Measurements from ENCODE around the gene MTSS2.
A peak's percentile ranks its signal among the peaks of the same experiment; 100 is the strongest.

Gene MTSS2

DNA sequence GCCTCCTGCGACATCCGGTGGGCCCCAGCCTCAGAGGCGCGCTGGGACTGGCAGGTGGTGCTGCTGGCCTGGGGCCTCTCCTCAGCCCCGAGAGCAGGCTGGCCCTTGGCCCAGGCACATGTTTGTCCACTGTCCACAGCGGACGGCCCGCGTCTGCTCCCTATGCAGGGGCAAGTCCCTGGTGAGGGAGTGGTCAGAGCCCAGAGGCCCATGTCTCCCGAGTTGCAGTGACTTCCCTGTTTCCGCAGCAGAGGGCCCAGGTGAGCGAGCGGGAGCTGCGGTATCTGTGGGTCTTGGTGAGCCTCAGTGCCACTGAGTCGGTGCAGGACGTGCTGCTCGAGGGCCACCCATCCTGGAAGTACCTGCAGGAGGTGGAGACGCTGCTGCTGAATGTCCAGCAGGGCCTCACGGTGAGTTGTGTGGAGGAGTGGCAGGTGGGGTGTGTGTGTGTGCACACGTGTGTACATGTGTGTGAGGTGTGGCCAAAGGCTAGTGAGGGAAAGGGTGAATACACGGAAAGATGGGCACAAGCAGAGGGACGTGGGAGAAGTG is 29.1 kb downstream of the MTSS2 start:
- no peak for DNase-seq
- no peak for TF ChIP-seq CTCF (IDR thresholded peaks at IDR 0.05; ENCODE audit: low read depth, low read length)

GRCh38 chr16:70656065-70656711 is 29.7 kb downstream of the MTSS2 start:
- peaks cover 5% of the 10 kb centered on the region for H3K4me1 ChIP-seq
- DNase-seq = no peak
- H3K9me3 ChIP-seq = no peaks in the 10 kb centered on the region

More for the DNA sequence above, 29.1 kb downstream of the MTSS2 start:
- H3K4me1 ChIP-seq = peaks cover 5% of the 10 kb centered on the region
- no peaks in the 10 kb centered on the region for H3K27me3 ChIP-seq
- H3K36me3 ChIP-seq = no peaks in the 10 kb centered on the region
- no peaks in the 10 kb centered on the region for H3K9me3 ChIP-seq
- H3K4me3 ChIP-seq (ENCODE audit: low read depth, low read length) = no peak overlapping the region

DNA sequence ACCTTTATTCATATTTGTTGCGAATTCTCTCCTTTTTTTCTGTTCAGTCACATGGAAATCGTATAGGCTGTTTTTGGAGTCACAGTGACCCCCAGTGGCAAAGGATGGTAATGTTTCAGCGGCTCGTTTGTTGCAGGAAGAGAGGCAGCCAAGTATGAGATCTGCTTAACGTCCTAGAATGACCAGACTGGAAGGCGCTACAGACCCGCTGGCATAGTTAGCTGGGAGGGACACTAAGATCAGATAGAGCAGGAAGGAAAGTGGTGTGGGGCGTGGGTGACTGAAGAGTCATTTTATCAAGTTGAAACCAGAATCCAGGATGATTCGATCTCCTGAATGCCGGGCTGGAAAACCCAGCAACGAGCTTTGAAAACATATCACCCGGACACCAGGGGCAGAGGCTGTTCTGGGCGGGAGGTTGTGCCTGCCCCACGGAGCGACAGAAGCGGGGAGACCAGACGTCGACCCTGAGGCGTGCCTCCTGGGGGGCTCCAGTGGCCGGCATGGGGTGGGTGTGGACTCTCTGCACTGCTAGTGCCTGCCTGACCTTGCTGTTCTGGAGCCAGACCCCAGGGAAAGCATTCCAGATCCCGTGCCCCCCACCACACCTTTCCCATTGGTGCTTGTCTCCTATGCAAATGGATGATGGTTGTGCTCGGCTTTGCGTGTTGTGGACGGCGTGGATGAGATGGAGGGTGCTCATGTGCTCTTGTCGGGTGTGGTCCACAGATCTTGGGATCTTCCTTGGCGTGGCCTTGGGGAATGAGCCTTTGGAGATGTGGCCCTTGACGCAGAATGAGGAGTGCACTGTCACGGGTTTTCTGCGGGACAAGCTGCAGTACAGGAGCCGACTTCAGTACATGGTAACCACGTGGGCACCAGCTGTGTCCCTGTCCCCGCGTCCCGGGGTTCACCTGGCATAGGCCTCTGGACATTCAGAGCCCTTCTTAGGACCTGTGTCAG is 31.8 kb downstream of the MTSS2 start:
- DNase-seq = peak; percentile 81
- H3K27me3 ChIP-seq = no peaks in the 10 kb centered on the region
- TF ChIP-seq CTCF (IDR thresholded peaks at IDR 0.05; ENCODE audit: low read depth, low read length) = peak; percentile 95
- peak overlapping the region; percentile 51 for H3K4me3 ChIP-seq (ENCODE audit: low read depth, low read length)
- no peaks in the 10 kb centered on the region for H3K9me3 ChIP-seq
- H3K36me3 ChIP-seq = no peaks in the 10 kb centered on the region
- peaks cover 5% of the 10 kb centered on the region for H3K4me1 ChIP-seq

More at GRCh38 chr16:70656065-70656711, 29.7 kb downstream of the MTSS2 start:
- Histone ChIP-seq H3K27me3 (no peaks in the 10 kb centered on the region), H3K4me3 (ENCODE audit: low read depth, low read length) (no peak overlapping the region), H3K36me3 (no peaks in the 10 kb centered on the region)
- no peak for TF ChIP-seq CTCF (IDR thresholded peaks at IDR 0.05; ENCODE audit: low read depth, low read length)

GRCh38 chr16:70653406-70653805 is 32.4 kb downstream of the MTSS2 start:
- peaks cover 5% of the 10 kb centered on the region for H3K4me1 ChIP-seq
- no peak for DNase-seq
- no peaks in the 10 kb centered on the region for H3K27me3 ChIP-seq
- no peak for TF ChIP-seq CTCF (IDR thresholded peaks at IDR 0.05; ENCODE audit: low read depth, low read length)
- H3K9me3 ChIP-seq = no peaks in the 10 kb centered on the region
- no peak overlapping the region for H3K4me3 ChIP-seq (ENCODE audit: low read depth, low read length)
- no peaks in the 10 kb centered on the region for H3K36me3 ChIP-seq

GRCh38 chr16:70652322-70652721 is 33.5 kb downstream of the MTSS2 start:
- Histone ChIP-seq H3K36me3 (no peaks in the 10 kb centered on the region), H3K9me3 (no peaks in the 10 kb centered on the region), H3K27me3 (no peaks in the 10 kb centered on the region), H3K4me3 (ENCODE audit: low read depth, low read length) (no peak overlapping the region), H3K4me1 (peaks cover 8% of the 10 kb centered on the region)
- no peak for DNase-seq
- TF ChIP-seq CTCF (IDR thresholded peaks at IDR 0.05; ENCODE audit: low read depth, low read length) = no peak

Data from BE2C (cell line).